HepG2 (cell line): ENCODE results near the gene OR11H6. TPM values are rescaled to one million over a fixed set of nuclear protein-coding genes. Genes with fewer than 3 reads are reported as not detected.
A peak's percentile ranks its signal among the peaks of the same experiment; 100 is the strongest.
"Not testable (repeated sequence)": the region's sequence is repeated elsewhere in the genome, so short reads cannot be mapped to it uniquely, and the experiment has no call there.

ENCODE experiments used
- ATAC-seq: fragments of 200-7000 bp; cut with Tn5 transposase; 3 replicates; pipeline ENCODE4 v1.9.1; 2020; ENCODE audit warnings: mild to moderate bottlenecking, moderate library complexity
- BruUV-seq: library from RNA; stranded (reverse); fragments of 400-500 nt; replicated peaks from 2 replicates; lab custom pipeline; 2021; lab: Mats Ljungman, UMichigan
- CTCF ChIA-PET: fragments of 300-600 bp; formaldehyde crosslinking; extraction: SDS; loops from one replicate; lab custom pipeline; 2021; ENCODE audit warnings: low total read pairs, inconsistent platforms, low intra/inter-chr PET ratio; lab: Yijun Ruan, JAX
- POLR2A ChIA-PET: fragments of 350-600 bp; sonication (Branson Sonifier 250); formaldehyde crosslinking; loops from one replicate; lab custom pipeline; 2020; ENCODE audit warnings: antibody characterized with exemption, inconsistent platforms; lab: Yijun Ruan, JAX
- DNase-seq: peaks from one replicate; pipeline ENCODE4 v3.0.0-alpha.2; 2015; ENCODE audit warnings: low spot score
- FAIRE-seq: peaks from 3 replicates; lab custom pipeline; 2011; peaks lifted over from hg19 to GRCh38; lab: Jason Lieb, UNC
- H2AFZ ChIP-seq: one replicate; pipeline ENCODE4 v1.6.1; 2011; ENCODE audit warnings: low read length, inconsistent platforms
- H3K27ac ChIP-seq: fragments of 300-600 bp; 3 replicates; pipeline ENCODE4 v1.8.0; 2011; ENCODE audit warnings: mixed run types, mild to moderate bottlenecking, mixed read lengths, low read length, inconsistent platforms; ENCODE audit not compliant: insufficient read depth; ENCODE audit errors: extremely low read length
- H3K27me3 ChIP-seq, 2 experiments: fragments of 200-600 bp in 1 of 2; 2 replicates in 1 of 2; 3 replicates in 1 of 2; pipeline versions ENCODE4 v1.6.0 to v1.8.0; 2011; ENCODE audit warnings: low read length in 2 of 2, mild to moderate bottlenecking in 2 of 2, moderate library complexity in 2 of 2, inconsistent platforms in 1 of 2; ENCODE audit not compliant: insufficient read depth in 2 of 2, control insufficient read depth in 1 of 2
- H3K36me3 ChIP-seq, 2 experiments: fragments of 200-600 bp in 1 of 2; replicated peaks in 1 of 2; 2 replicates in 1 of 2; 3 replicates in 1 of 2; pipeline versions ENCODE4 v1.5.1 to v1.8.0; 2011; ENCODE audit warnings: low read length in 2 of 2, inconsistent platforms in 1 of 2; ENCODE audit not compliant: insufficient read depth in 2 of 2, control insufficient read depth in 1 of 2
- H3K4me1 ChIP-seq: 2 replicates; pipeline ENCODE4 v1.5.1; 2012; ENCODE audit warnings: low read length, inconsistent platforms; ENCODE audit not compliant: insufficient read depth
- H3K4me2 ChIP-seq: 2 replicates; pipeline ENCODE4 v1.6.0; 2011; ENCODE audit warnings: low read depth, low read length, inconsistent platforms
- H3K4me3 ChIP-seq, 3 experiments: fragments of 200-600 bp in 1 of 3; sonication (generic), shearing (Covaris generic) in 1 of 3; replicated peaks in 1 of 3; 2 replicates each; pipeline ENCODE4 v1.5.1; 2011 to 2016; ENCODE audit warnings: low read length in 3 of 3, inconsistent platforms in 2 of 3, low read depth in 2 of 3, mild to moderate bottlenecking in 2 of 3, control low read depth in 1 of 3, mixed read lengths in 1 of 3; ENCODE audit not compliant: insufficient read depth in 1 of 3
- H3K79me2 ChIP-seq: one replicate; pipeline ENCODE4 v1.6.1; 2011; ENCODE audit warnings: low read length, inconsistent platforms; ENCODE audit not compliant: insufficient read depth
- H3K9ac ChIP-seq: 2 replicates; pipeline ENCODE4 v1.6.0; 2011; ENCODE audit warnings: mild to moderate bottlenecking, low read depth, low read length, inconsistent platforms; ENCODE audit not compliant: insufficient read depth
- H3K9me3 ChIP-seq: 2 replicates; pipeline ENCODE4 v1.5.1; 2012; ENCODE audit warnings: mild to moderate bottlenecking, low read length
- H4K20me1 ChIP-seq: 2 replicates; pipeline ENCODE4 v1.6.0; 2011; ENCODE audit warnings: inconsistent platforms, mild to moderate bottlenecking, low read length, moderate library complexity; ENCODE audit not compliant: insufficient read depth
- BORCS8-MEF2B ChIP-seq: sonication (generic); formaldehyde crosslinking; IDR thresholded peaks from 2 replicates; pipeline ENCODE4 v1.8.0; 2022; ENCODE audit warnings: mild to moderate bottlenecking, missing genetic modification reagents
- CBX5 ChIP-seq: sonication (generic); formaldehyde crosslinking; IDR thresholded peaks from 2 replicates; pipeline ENCODE4 v1.4.0; 2020; ENCODE audit warnings: missing genetic modification reagents, borderline replicate concordance
- CEBPB ChIP-seq: IDR thresholded peaks from 2 replicates; pipeline ENCODE4 v1.6.1; 2011; ENCODE audit warnings: low read depth, low read length, improper control_type of control experiment, borderline replicate concordance
- CEBPG ChIP-seq: IDR thresholded peaks from 2 replicates; pipeline ENCODE4 v1.6.1; 2016
- GTF3A ChIP-seq: sonication (generic); formaldehyde crosslinking; conservative IDR thresholded peaks from 2 replicates; pipeline ENCODE4 v1.4.0; 2020; ENCODE audit warnings: mild to moderate bottlenecking, missing genetic modification reagents
- HOXA7 ChIP-seq: sonication (generic); formaldehyde crosslinking; IDR thresholded peaks from 2 replicates; pipeline ENCODE4 v1.8.1; 2022; ENCODE audit warnings: mild to moderate bottlenecking, missing genetic modification reagents, moderate library complexity
- KAT2B ChIP-seq: fragments of 150-350 bp; IDR thresholded peaks from 2 replicates; pipeline ENCODE4 v1.6.1; 2014; ENCODE audit warnings: low read depth, low read length, borderline replicate concordance
- KMT2B ChIP-seq: IDR thresholded peaks from 2 replicates; pipeline ENCODE4 v1.6.1; 2016; ENCODE audit warnings: missing genetic modification reagents, missing compliant biosample characterization
- MIER3 ChIP-seq: IDR thresholded peaks from 2 replicates; pipeline ENCODE4 v1.6.1; 2016; ENCODE audit warnings: missing compliant biosample characterization, borderline replicate concordance
- MTA1 ChIP-seq: sonication (generic); formaldehyde crosslinking; IDR thresholded peaks from 2 replicates; pipeline ENCODE4 v1.4.0; 2020; ENCODE audit warnings: missing genetic modification reagents, mild to moderate bottlenecking, borderline replicate concordance
- STAG1 ChIP-seq: sonication (generic); formaldehyde crosslinking; IDR thresholded peaks from 2 replicates; pipeline ENCODE4 v1.4.0; 2020; ENCODE audit warnings: missing genetic modification reagents
- ZFY ChIP-seq: sonication (generic); formaldehyde crosslinking; IDR thresholded peaks from 2 replicates; pipeline ENCODE4 v1.4.0; 2020; ENCODE audit warnings: missing genetic modification reagents
- ZMYM2 ChIP-seq: sonication (generic); formaldehyde crosslinking; IDR thresholded peaks from 2 replicates; pipeline ENCODE4 v1.8.0; 2022; ENCODE audit warnings: mild to moderate bottlenecking, missing genetic modification reagents
- ZNF501 ChIP-seq: sonication (generic); formaldehyde crosslinking; IDR thresholded peaks from 2 replicates; pipeline ENCODE4 v1.5.1; 2020; ENCODE audit warnings: mild to moderate bottlenecking, moderate library complexity, missing genetic modification reagents
- ZNF879 ChIP-seq: sonication (generic); formaldehyde crosslinking; IDR thresholded peaks from 2 replicates; pipeline ENCODE4 v1.8.1; 2023; ENCODE audit warnings: missing genetic modification reagents
- WGBS: methylation state at CpG from one replicate; pipeline ENCODE4 v1.1.6; 2017; ENCODE audit warnings: low lambda C conversion rate; 5-methylcytosine and 5-hydroxymethylcytosine counted together
- in situ Hi-C: cut with HindIII; loops from 2 replicates; pipeline ENCODE4 v1.10.0; 2017; ENCODE audit warnings: low pct_unique_long_range_greater_than_20kb; ENCODE audit not compliant: extremely low pct_ligation_motif_present
- intact Hi-C: fragments of 100-400 bp; cut with micrococcal nuclease; formaldehyde crosslinking; loops from one replicate; pipeline ENCODE4 v1.10.0; 2022; ENCODE audit not compliant: unreplicated experiment
- polyA plus RNA-seq, 8 experiments: library from polyadenylated mRNA; depleted of rRNA in 3 of 8; stranded (reverse) in 7 of 8; unstranded in 1 of 8; fragments of >200 nt; fragmentation: Illumina TruSeq in 4 of 8; extraction: Trizol in 4 of 8; gene quantifications; 2 replicates each; pipeline versions ENCODE4 v1.2.1 to v1.2.3, GENCODE V29; 2011 to 2016; ENCODE audit warnings: low read depth in 4 of 8, missing spikeins in 1 of 8, mixed read lengths in 1 of 8; ENCODE audit not compliant: insufficient read depth in 1 of 8
- total RNA-seq, 5 experiments: library from RNA; depleted of rRNA; stranded (reverse); fragments of >200 nt; fragmentation: Illumina TruSeq; extraction: Trizol; gene quantifications; 2 replicates each; pipeline ENCODE4 v1.2.3, GENCODE V29; 2016; ENCODE audit warnings: low read depth in 1 of 5
- TF ChIP-seq, protein P1 (sequence below): sonication (generic); formaldehyde crosslinking; IDR thresholded peaks from 2 replicates; pipeline ENCODE4 v1.4.0; 2020; ENCODE audit warnings: missing genetic modification reagents, borderline replicate concordance

The OR11H6 gene
- total and polyA plus RNA-seq, 2 of the 13 experiments (the other 11 are each of a cell fraction or from before 2014, with no cell fraction given), result not detected

- TF ChIP-seq ZNF879 (CRISPR knock-in tag), result no peak
- TF ChIP-seq CBX5, result no peak
- TF ChIP-seq GTF3A (CRISPR knock-in tag), result no peak
- TF ChIP-seq BORCS8-MEF2B (CRISPR knock-in tag), result no peak
- TF ChIP-seq ZFY (CRISPR knock-in tag), result no peak
- TF ChIP-seq KMT2B (CRISPR knock-in tag), result no peak
- no peak for TF ChIP-seq MIER3
- TF ChIP-seq STAG1, result no peak
- TF ChIP-seq KAT2B, result no peak
Measured at GRCh38 chr14:20209595-20209994, 13.9 kb upstream of the OR11H6 start (continued).

- ATAC-seq, CTCF ChIA-PET, in situ Hi-C loops: not testable (repeated sequence)
Measured at GRCh38 chr14:20212406-20212805, 11.1 kb upstream of the OR11H6 start.

GRCh38 chr14:20215196-20215595 lies 8.3 kb upstream of the OR11H6 start:
- peaks cover 6% of the 10 kb centered on the region; the same call in 1 of the 2 replicates for H3K4me1 ChIP-seq
- DNase-seq, result no peak
- no peak overlapping the region for H3K27ac ChIP-seq
- CTCF ChIA-PET, result no interaction called here
- H4K20me1 ChIP-seq, result no peaks in the 10 kb centered on the region
- 8% methylated on average over 2 of the region's 2 CpGs for WGBS
- H3K9ac ChIP-seq, result no peak overlapping the region
- ATAC-seq, result no peak
- H3K36me3 ChIP-seq, result no peaks in the 10 kb centered on the region
- no peak for FAIRE-seq
- no peak overlapping the region for H2AFZ ChIP-seq
- BruUV-seq, result no TSS peak
- in situ Hi-C loops, result no loop called here
- no peaks in the 10 kb centered on the region for H3K79me2 ChIP-seq
- H3K27me3 ChIP-seq, result no peaks in the 10 kb centered on the region
- POLR2A ChIA-PET, result no interaction called here
- intact Hi-C loops, result no loop called here
- no peak overlapping the region for H3K4me2 ChIP-seq
- no peak overlapping the region for H3K4me3 ChIP-seq
- TF ChIP-seq CEBPG (CRISPR knock-in tag) (0 out of 2 replicates have a peak, but pooled peaks have one; percentile 18), CEBPB (peak; percentile 49; the same call in 1 of the 2 replicates), ZNF501 (CRISPR knock-in tag) (no peak), ZMYM2 (CRISPR knock-in tag) (no peak), HOXA7 (CRISPR knock-in tag) (no peak), MTA1 (CRISPR knock-in tag) (no peak)
- TF ChIP-seq, protein P1, sequence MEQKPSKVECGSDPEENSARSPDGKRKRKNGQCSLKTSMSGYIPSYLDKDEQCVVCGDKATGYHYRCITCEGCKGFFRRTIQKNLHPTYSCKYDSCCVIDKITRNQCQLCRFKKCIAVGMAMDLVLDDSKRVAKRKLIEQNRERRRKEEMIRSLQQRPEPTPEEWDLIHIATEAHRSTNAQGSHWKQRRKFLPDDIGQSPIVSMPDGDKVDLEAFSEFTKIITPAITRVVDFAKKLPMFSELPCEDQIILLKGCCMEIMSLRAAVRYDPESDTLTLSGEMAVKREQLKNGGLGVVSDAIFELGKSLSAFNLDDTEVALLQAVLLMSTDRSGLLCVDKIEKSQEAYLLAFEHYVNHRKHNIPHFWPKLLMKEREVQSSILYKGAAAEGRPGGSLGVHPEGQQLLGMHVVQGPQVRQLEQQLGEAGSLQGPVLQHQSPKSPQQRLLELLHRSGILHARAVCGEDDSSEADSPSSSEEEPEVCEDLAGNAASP, result no peak
- H3K9me3 ChIP-seq, result no peaks in the 10 kb centered on the region

More at GRCh38 chr14:20212406-20212805, 11.1 kb upstream of the OR11H6 start:
- H2AFZ ChIP-seq, H3K27me3 ChIP-seq, H3K4me3 ChIP-seq, H3K4me2 ChIP-seq, BruUV-seq, H3K9ac ChIP-seq, H3K36me3 ChIP-seq, H3K4me1 ChIP-seq, POLR2A ChIA-PET, H3K27ac ChIP-seq, H4K20me1 ChIP-seq, FAIRE-seq, DNase-seq, intact Hi-C loops, H3K9me3 ChIP-seq, H3K79me2 ChIP-seq: not testable (repeated sequence)
- 80% methylated on average over 3 of the region's 28 CpGs for WGBS
